Smooth muscle cell (in vitro differentiated cells): ENCODE measurements around the gene GHSR. TPM values are rescaled to one million over a fixed set of nuclear protein-coding genes. Genes with fewer than 3 reads are reported as not detected.

Experiments used
- DNase-seq: peaks from one replicate; lab custom pipeline; 2025; ENCODE audit not compliant: unreplicated experiment; lab: John Stamatoyannopoulos, UW
- H2AFZ ChIP-seq: fragments of 200-600 bp; sonication (generic); 2 replicates; pipeline ENCODE4 v1.6.0; 2016; ENCODE audit warnings: antibody characterized with exemption, low read depth, mild to moderate bottlenecking
- H3F3A ChIP-seq: fragments of 200-600 bp; sonication (generic); 2 replicates; pipeline ENCODE4 v1.6.0; 2017; ENCODE audit warnings: antibody characterized with exemption, low read depth
- H3K27ac ChIP-seq: fragments of 200-600 bp; sonication (generic); 2 replicates; pipeline ENCODE4 v1.5.1; 2016; ENCODE audit warnings: low read depth, mild to moderate bottlenecking
- H3K27me3 ChIP-seq: fragments of 200-600 bp; sonication (generic); 2 replicates; pipeline ENCODE4 v1.6.1; 2016; ENCODE audit warnings: low read depth, mild to moderate bottlenecking
- H3K36me3 ChIP-seq: fragments of 200-600 bp; sonication (generic); 2 replicates; pipeline ENCODE4 v1.5.1; 2016; ENCODE audit warnings: low read depth
- H3K4me1 ChIP-seq: fragments of 200-600 bp; sonication (generic); 2 replicates; pipeline ENCODE4 v1.5.1; 2016; ENCODE audit warnings: low read depth
- H3K4me2 ChIP-seq: fragments of 200-600 bp; sonication (generic); 2 replicates; pipeline ENCODE4 v1.6.0; 2016; ENCODE audit warnings: mild to moderate bottlenecking
- H3K4me3 ChIP-seq: fragments of 200-600 bp; sonication (generic); 2 replicates; pipeline ENCODE4 v1.5.1; 2016; ENCODE audit warnings: mild to moderate bottlenecking
- H3K79me2 ChIP-seq: fragments of 200-600 bp; sonication (generic); 2 replicates; pipeline ENCODE4 v1.6.0; 2016; ENCODE audit warnings: low read depth, mild to moderate bottlenecking
- H3K9ac ChIP-seq: fragments of 200-600 bp; sonication (generic); 2 replicates; pipeline ENCODE4 v1.6.0; 2016; ENCODE audit warnings: low read depth
- H3K9me3 ChIP-seq: fragments of 200-600 bp; sonication (generic); replicated peaks from 2 replicates; pipeline ENCODE4 v1.5.1; 2016; ENCODE audit warnings: low read depth
- H4K20me1 ChIP-seq: fragments of 200-600 bp; sonication (generic); 2 replicates; pipeline ENCODE4 v1.6.0; 2016; ENCODE audit warnings: low read depth
- CTCF ChIP-seq: fragments of 200-600 bp; sonication (generic); IDR thresholded peaks from 2 replicates; pipeline ENCODE4 v1.5.1; 2017; ENCODE audit warnings: borderline replicate concordance, mild to moderate bottlenecking, antibody characterized with exemption; ENCODE audit not compliant: insufficient read depth, poor library complexity, severe bottlenecking
- WGBS: methylation state at CpG from one replicate; pipeline ENCODE4 v1.1.7; 2016; ENCODE audit warnings: low lambda C conversion rate; 5-methylcytosine and 5-hydroxymethylcytosine counted together
- polyA plus RNA-seq: library from polyadenylated mRNA; unstranded; fragments of >200 nt; fragmentation: Nextera tagmentation; extraction: Ambion mirVana; gene quantifications from 2 replicates; pipeline ENCODE4 v1.2.1, GENCODE V29; 2016
- total RNA-seq: library from RNA; depleted of rRNA; stranded (reverse); fragments of >200 nt; gene quantifications from 2 replicates; pipeline ENCODE4 v1.2.3, GENCODE V29; 2014

GHSR gene
- total and polyA plus RNA-seq, 2 experiments from 2014 or later: not detected

- no peak for TF ChIP-seq CTCF
- Histone ChIP-seq H3F3A (no peaks in the 10 kb centered on the region), H3K4me2 (no peak overlapping the region), H4K20me1 (no peaks in the 10 kb centered on the region), H3K4me3 (no peak overlapping the region), H3K27ac (no peak overlapping the region), H2AFZ (no peak overlapping the region), H3K9ac (no peak overlapping the region), H3K27me3 (no peaks in the 10 kb centered on the region), H3K4me1 (no peaks in the 10 kb centered on the region), H3K9me3 (no peaks in the 10 kb centered on the region), H3K79me2 (no peaks in the 10 kb centered on the region), H3K36me3 (no peaks in the 10 kb centered on the region)
- no peak for DNase-seq
- 87% methylated on average over 5 of the region's 5 CpGs for WGBS
These were observed 32.9 kb downstream of the GHSR start for GRCh38 chr3:172415323-172415722.

GRCh38 chr3:172411478-172411947 lies 36.7 kb downstream of the GHSR start:
- H2AFZ ChIP-seq: no peak overlapping the region
- no peaks in the 10 kb centered on the region for H3K4me1 ChIP-seq
- no peaks in the 10 kb centered on the region for H4K20me1 ChIP-seq
- H3K36me3 ChIP-seq: no peaks in the 10 kb centered on the region
- DNase-seq: no peak
- no peaks in the 10 kb centered on the region for H3K9me3 ChIP-seq
- no peak overlapping the region for H3K27ac ChIP-seq
- no peaks in the 10 kb centered on the region for H3F3A ChIP-seq
- TF ChIP-seq CTCF: no peak
- no peaks in the 10 kb centered on the region for H3K27me3 ChIP-seq
- H3K4me3 ChIP-seq: no peak overlapping the region
- 97% methylated on average over 6 of the region's 6 CpGs for WGBS
- no peak overlapping the region for H3K9ac ChIP-seq
- H3K79me2 ChIP-seq: no peaks in the 10 kb centered on the region
- no peak overlapping the region for H3K4me2 ChIP-seq

GRCh38 chr3:172410702-172411477 lies 37.4 kb downstream of the GHSR start:
- H3K9ac ChIP-seq: no peak overlapping the region
- no peak overlapping the region for H2AFZ ChIP-seq
- H3F3A ChIP-seq: no peaks in the 10 kb centered on the region
- 94% methylated on average over 13 of the region's 13 CpGs for WGBS
- no peaks in the 10 kb centered on the region for H3K27me3 ChIP-seq
- H4K20me1 ChIP-seq: no peaks in the 10 kb centered on the region
- H3K27ac ChIP-seq: no peak overlapping the region
- H3K4me3 ChIP-seq: no peak overlapping the region
- DNase-seq: no peak
- H3K9me3 ChIP-seq: no peaks in the 10 kb centered on the region
- TF ChIP-seq CTCF: no peak
- no peak overlapping the region for H3K4me2 ChIP-seq
- H3K4me1 ChIP-seq: no peaks in the 10 kb centered on the region
- H3K79me2 ChIP-seq: no peaks in the 10 kb centered on the region
- no peaks in the 10 kb centered on the region for H3K36me3 ChIP-seq

- no peak overlapping the region for H2AFZ ChIP-seq
- H3K27ac ChIP-seq: no peak overlapping the region
- H3K27me3 ChIP-seq: no peaks in the 10 kb centered on the region
- peaks cover 19% of the 10 kb centered on the region for H3F3A ChIP-seq
- no peaks in the 10 kb centered on the region for H3K4me1 ChIP-seq
- no peak for TF ChIP-seq CTCF
- no peaks in the 10 kb centered on the region for H3K79me2 ChIP-seq
- H3K9me3 ChIP-seq: no peaks in the 10 kb centered on the region
- WGBS: 93% methylated on average over 3 of the region's 3 CpGs
- no peaks in the 10 kb centered on the region for H4K20me1 ChIP-seq
- no peak overlapping the region for H3K9ac ChIP-seq
- no peaks in the 10 kb centered on the region for H3K36me3 ChIP-seq
- no peak for DNase-seq
- no peak overlapping the region for H3K4me2 ChIP-seq
- no peak overlapping the region for H3K4me3 ChIP-seq
These were observed 40.4 kb downstream of the GHSR start for GRCh38 chr3:172407872-172408271.
